ENCODE measurements around the gene ZNF791.

GRCh38 chr19:12623361-12624031 is 12.8 kb downstream of the ZNF791 start:
- no peak for TF ChIP-seq YY1 (IDR thresholded peaks at IDR 0.05; ENCODE audit: insufficient read depth, insufficient read length)
- TF ChIP-seq ZNF274 (IDR thresholded peaks at IDR 0.05; ENCODE audit: low read depth, low read length): no peak
- TF ChIP-seq SUZ12 (IDR thresholded peaks at IDR 0.05; ENCODE audit: extremely low read depth, insufficient read depth, insufficient read length): no peak
